BJ (cell line): ENCODE results near the gene MAP2K5. TPM values are rescaled to one million over a fixed set of nuclear protein-coding genes. Genes with fewer than 3 reads are reported as not detected.
A peak's percentile ranks its signal among the peaks of the same experiment; 100 is the strongest.

ENCODE experiments used
- CTCF ChIA-PET: fragments of 350-600 bp; formaldehyde crosslinking; extraction: SDS; loops from one replicate; lab custom pipeline; 2021; ENCODE audit warnings: antibody characterized with exemption, inconsistent platforms; lab: Yijun Ruan, JAX
- POLR2A ChIA-PET: fragments of 300-600 bp; sonication (Branson Sonifier 250); formaldehyde crosslinking; extraction: SDS; loops from one replicate; lab custom pipeline; 2021; ENCODE audit warnings: antibody characterized with exemption; lab: Charles Lee
- DNase-seq: peaks from one replicate; pipeline ENCODE4 v3.0.0-alpha.2; 2011; ENCODE audit warnings: low read depth
- H3K27me3 ChIP-seq: 2 replicates; pipeline ENCODE4 v1.6.0; 2011; ENCODE audit warnings: low read length; ENCODE audit not compliant: control insufficient read depth, insufficient read depth
- H3K36me3 ChIP-seq: 2 replicates; pipeline ENCODE4 v1.5.1; 2011; ENCODE audit warnings: low read length; ENCODE audit not compliant: control insufficient read depth, insufficient read depth
- H3K4me3 ChIP-seq: 2 replicates; pipeline ENCODE4 v1.5.1; 2011; ENCODE audit warnings: low read depth, mild to moderate bottlenecking, control low read depth, low read length
- CTCF ChIP-seq: IDR thresholded peaks from 2 replicates; pipeline ENCODE4 v1.5.1; 2011; ENCODE audit warnings: low read depth, mild to moderate bottlenecking, control low read depth, inconsistent platforms, low read length, moderate library complexity; ENCODE audit not compliant: insufficient read depth
- polyA plus RNA-seq: library from polyadenylated mRNA; depleted of rRNA; stranded (reverse); fragments of >200 nt; gene quantifications from 2 replicates; pipeline ENCODE4 v1.2.3, GENCODE V29; 2011

Gene MAP2K5
- polyA plus RNA-seq, 1 experiment, result 5.6 TPM

GRCh38 chr15:67528513-67528912, 14.0 kb upstream of the MAP2K5 start:
- no peak for DNase-seq
- Histone ChIP-seq H3K36me3 (peaks cover 2% of the 10 kb centered on the region; the same call in 1 of the 2 replicates), H3K4me3 (no peak overlapping the region), H3K27me3 (no peaks in the 10 kb centered on the region)
- CTCF ChIA-PET, result no interaction called here
- POLR2A ChIA-PET, result no interaction called here
- TF ChIP-seq CTCF, result no peak

- DNase-seq, result peak; percentile 68
- ChIA-PET CTCF (interaction anchor here (0.7 to 0.9 kb wide), 2 partner anchors 11 to 23 kb away, joined by 3 read pairs; partner anchors contain the start of gene MAP2K5), POLR2A (no interaction called here)
- TF ChIP-seq CTCF, result no peak
- Histone ChIP-seq H3K36me3 (peaks cover 2% of the 10 kb centered on the region; the same call in 1 of the 2 replicates), H3K4me3 (no peak overlapping the region), H3K27me3 (no peaks in the 10 kb centered on the region)
Measured at GRCh38 chr15:67531379-67531914, 11.1 kb upstream of the MAP2K5 start.

GRCh38 chr15:67533873-67534272, 8.6 kb upstream of the MAP2K5 start:
- no peak for TF ChIP-seq CTCF
- Histone ChIP-seq H3K27me3 (no peaks in the 10 kb centered on the region), H3K4me3 (no peak overlapping the region), H3K36me3 (no peaks in the 10 kb centered on the region)
- ChIA-PET POLR2A (no interaction called here), CTCF (no interaction called here)
- DNase-seq, result no peak

- Histone ChIP-seq H3K4me3 (no peak overlapping the region), H3K27me3 (no peaks in the 10 kb centered on the region), H3K36me3 (no peaks in the 10 kb centered on the region)
- ChIA-PET POLR2A (no interaction called here), CTCF (no interaction called here)
- no peak for DNase-seq
- no peak for TF ChIP-seq CTCF
Measured at GRCh38 chr15:67534360-67534759, 8.1 kb upstream of the MAP2K5 start.

- Histone ChIP-seq H3K4me3 (no peak overlapping the region), H3K27me3 (no peaks in the 10 kb centered on the region), H3K36me3 (no peaks in the 10 kb centered on the region)
- ChIA-PET CTCF (no interaction called here), POLR2A (no interaction called here)
- DNase-seq, result no peak
- no peak for TF ChIP-seq CTCF
Measured at GRCh38 chr15:67537771-67538170, 4.7 kb upstream of the MAP2K5 start.
